K562 (cell line): Measurements from ENCODE around the gene SLC30A10. TPM values are rescaled to one million over a fixed set of nuclear protein-coding genes. Genes with fewer than 3 reads are reported as not detected.

Experiments used
- ASH1L ChIP-seq: fragments of 450-650 bp; IDR thresholded peaks from 2 replicates; pipeline ENCODE4 v1.6.1; 2018; ENCODE audit warnings: borderline replicate concordance, mild to moderate bottlenecking, low read depth; ENCODE audit not compliant: partially characterized antibody
- CBX1 ChIP-seq: sonication (generic); IDR thresholded peaks from 2 replicates; pipeline ENCODE4 v1.6.1; 2016; ENCODE audit warnings: antibody characterized with exemption, low read depth, mild to moderate bottlenecking
- CBX3 ChIP-seq, 2 experiments: IDR thresholded peaks; 1 replicate in 1 of 2; 2 replicates in 1 of 2; pipeline ENCODE4 v1.6.1; 2012; ENCODE audit warnings: inconsistent platforms in 2 of 2, low read length in 2 of 2, borderline replicate concordance in 1 of 2, control low read depth in 1 of 2
- CCNT2 ChIP-seq: IDR thresholded peaks from 2 replicates; pipeline ENCODE4 v1.6.1; 2011; ENCODE audit warnings: borderline replicate concordance, low read depth, mild to moderate bottlenecking, moderate library complexity, mixed read lengths, low read length; ENCODE audit not compliant: insufficient read length; ENCODE audit errors: extremely low read depth
- HDAC8 ChIP-seq: fragments of 450-650 bp; IDR thresholded peaks from 2 replicates; pipeline ENCODE4 v1.6.1; 2016; ENCODE audit warnings: mild to moderate bottlenecking, missing genetic modification characterization, moderate library complexity, missing compliant biosample characterization
- HLTF ChIP-seq: fragments of 450-650 bp; IDR thresholded peaks from 2 replicates; pipeline ENCODE4 v1.6.1; 2016
- HSF4 ChIP-seq: fragments of 250-450 bp; sonication (Bioruptor Pico); IDR thresholded peaks from 2 replicates; pipeline ENCODE4 v2.1.2; 2022; ENCODE audit warnings: mild to moderate bottlenecking, moderate library complexity, borderline replicate concordance
- KLF6 ChIP-seq: fragments of 250-450 bp; sonication (Bioruptor Pico); IDR thresholded peaks from 2 replicates; pipeline ENCODE4 v1.4.0; 2020; ENCODE audit warnings: mild to moderate bottlenecking, moderate library complexity, borderline replicate concordance
- PPARD ChIP-seq: fragments of 250-450 bp; sonication (Bioruptor Pico); IDR thresholded peaks from 2 replicates; pipeline ENCODE4 v1.8.0; 2022; ENCODE audit warnings: inconsistent platforms, mild to moderate bottlenecking, moderate library complexity
- TAF1 ChIP-seq: IDR thresholded peaks from 2 replicates; pipeline ENCODE4 v1.6.1; 2011; ENCODE audit warnings: mild to moderate bottlenecking, low read length, moderate library complexity; ENCODE audit not compliant: insufficient read depth, control insufficient read depth, severe bottlenecking; ENCODE audit errors: extremely low read depth
- TBP ChIP-seq: optimal IDR thresholded peaks from 2 replicates; pipeline ENCODE3; 2011; ENCODE audit warnings: low read depth, low read length, improper control_type of control experiment
- TEAD1 ChIP-seq, 2 experiments: fragments of 450-650 bp in 1 of 2; sonication (generic) in 1 of 2; formaldehyde crosslinking; IDR thresholded peaks; 2 replicates each; pipeline versions ENCODE4 v1.4.0 to v1.8.0; 2020 to 2022; ENCODE audit warnings: mild to moderate bottlenecking in 2 of 2, missing genetic modification reagents in 1 of 2
- TGIF2 ChIP-seq: sonication (generic); formaldehyde crosslinking; IDR thresholded peaks from 2 replicates; pipeline ENCODE4 v1.8.1; 2022; ENCODE audit warnings: mild to moderate bottlenecking, missing genetic modification reagents, moderate library complexity
- THRB ChIP-seq: fragments of 450-650 bp; formaldehyde crosslinking; conservative IDR thresholded peaks from 2 replicates; pipeline ENCODE4 v1.4.0; 2022; ENCODE audit warnings: mild to moderate bottlenecking, missing genetic modification characterization
- WHSC1 ChIP-seq: IDR thresholded peaks from one replicate; pipeline ENCODE4 v1.6.1; 2012; ENCODE audit warnings: low read length, control low read depth, inconsistent platforms
- YY1 ChIP-seq, 3 experiments: IDR thresholded peaks; 2 replicates each; pipeline ENCODE4 v1.6.1; 2011; ENCODE audit warnings: low read length in 2 of 3, mild to moderate bottlenecking in 2 of 3, moderate library complexity in 2 of 3, borderline replicate concordance in 1 of 3, control low read depth in 1 of 3, low read depth in 1 of 3; ENCODE audit not compliant: insufficient read depth in 3 of 3, insufficient replicate concordance in 2 of 3, control insufficient read depth in 1 of 3, insufficient read length in 1 of 3; ENCODE audit errors: extremely low read depth in 1 of 3
- ZC3H4 ChIP-seq: sonication (generic); formaldehyde crosslinking; IDR thresholded peaks from 2 replicates; pipeline ENCODE4 v1.9.0; 2021; ENCODE audit warnings: missing genetic modification reagents, borderline replicate concordance
- ZNF76 ChIP-seq: fragments of 250-450 bp; sonication (Bioruptor Pico); IDR thresholded peaks from 2 replicates; pipeline ENCODE4 v1.4.0; 2020; ENCODE audit warnings: mild to moderate bottlenecking, moderate library complexity, borderline replicate concordance
- ZSCAN32 ChIP-seq: fragments of 450-650 bp; formaldehyde crosslinking; IDR thresholded peaks from 2 replicates; pipeline ENCODE4 v1.4.0; 2020; ENCODE audit warnings: mild to moderate bottlenecking, moderate library complexity
- polyA plus RNA-seq, 8 experiments: library from polyadenylated mRNA; depleted of rRNA in 4 of 8; stranded (reverse) in 5 of 8; unstranded in 3 of 8; fragments of >200 nt; fragmentation: Nextera tagmentation in 2 of 8; fragmentation: Illumina TruSeq in 1 of 8; extraction: Ambion mirVana in 2 of 8; extraction: Trizol in 1 of 8; gene quantifications; 2 replicates each; pipeline versions ENCODE4 v1.2.1 to v1.2.3, GENCODE V29; 2011 to 2014; ENCODE audit warnings: inconsistent platforms in 1 of 8, missing spikeins in 1 of 8
- total RNA-seq, 7 experiments: library from RNA; depleted of rRNA in 6 of 7; stranded (reverse); fragments of >200 nt in 6 of 7; fragmentation: Illumina TruSeq in 2 of 7; extraction: Trizol in 2 of 7; gene quantifications; 2 replicates each; pipeline versions ENCODE4 v1.2.1 to v1.2.3, GENCODE V29; 2011 to 2021; ENCODE audit warnings: low replicate concordance in 1 of 7
- TF ChIP-seq, protein P1 (sequence below): sonication (generic); formaldehyde crosslinking; IDR thresholded peaks from 2 replicates; pipeline ENCODE4 v1.5.0; 2020; ENCODE audit warnings: missing genetic modification reagents
- TF ChIP-seq, protein P2 (sequence below): fragments of 450-650 bp; conservative IDR thresholded peaks from 2 replicates; pipeline ENCODE4 v1.6.1; 2016; ENCODE audit warnings: missing genetic modification characterization, low read depth, mild to moderate bottlenecking, control low read depth, missing compliant biosample characterization

SLC30A10 gene
- total and polyA plus RNA-seq, 9 of the 15 experiments (the other 6 are each of a cell fraction or from before 2014, with no cell fraction given): 2.6 to 11.3 (median 7.1) TPM

DNA sequence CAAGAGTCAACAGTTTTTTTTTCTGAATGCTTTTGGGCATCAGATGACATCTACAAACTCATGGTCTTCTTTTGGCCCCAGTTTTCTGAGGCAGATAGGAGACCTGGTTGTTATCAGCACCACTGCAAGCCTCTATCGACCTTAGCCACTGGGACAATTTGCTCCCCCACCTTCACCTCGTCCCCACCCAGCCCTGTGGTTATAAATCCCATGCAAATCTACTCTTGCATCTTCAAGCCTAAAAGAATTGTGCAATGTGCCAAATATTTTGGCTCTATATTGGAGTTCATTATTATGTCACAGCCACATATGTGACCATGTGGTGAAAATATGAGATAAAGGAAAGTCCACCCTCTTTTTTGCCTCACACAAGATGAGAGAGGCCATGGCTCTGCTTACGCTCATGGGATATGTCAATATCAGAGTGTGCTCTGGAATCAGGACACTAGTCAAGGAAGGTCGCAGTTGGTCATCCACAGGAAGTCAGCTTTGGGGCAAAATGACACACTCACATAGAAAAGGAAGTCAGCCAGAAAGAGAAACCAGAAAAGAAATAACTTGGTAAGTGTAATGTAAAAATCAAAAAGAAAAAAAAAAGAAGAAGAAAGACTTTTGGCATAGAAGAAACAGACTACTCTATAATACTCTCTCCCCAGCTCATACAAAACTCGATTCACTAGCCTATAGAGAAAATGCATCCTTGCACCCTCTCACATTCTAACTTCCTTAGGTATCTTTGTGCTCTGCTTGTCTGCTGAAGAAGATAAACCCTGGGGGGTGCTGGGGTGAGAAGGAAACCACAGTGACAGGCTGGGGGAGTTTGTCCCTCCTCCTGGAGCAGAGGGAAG, 21.2 kb downstream of the SLC30A10 start (continued):
- TF ChIP-seq, protein P1, sequence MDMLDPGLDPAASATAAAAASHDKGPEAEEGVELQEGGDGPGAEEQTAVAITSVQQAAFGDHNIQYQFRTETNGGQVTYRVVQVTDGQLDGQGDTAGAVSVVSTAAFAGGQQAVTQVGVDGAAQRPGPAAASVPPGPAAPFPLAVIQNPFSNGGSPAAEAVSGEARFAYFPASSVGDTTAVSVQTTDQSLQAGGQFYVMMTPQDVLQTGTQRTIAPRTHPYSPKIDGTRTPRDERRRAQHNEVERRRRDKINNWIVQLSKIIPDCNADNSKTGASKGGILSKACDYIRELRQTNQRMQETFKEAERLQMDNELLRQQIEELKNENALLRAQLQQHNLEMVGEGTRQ (CRISPR knock-in tag): no peak
- TF ChIP-seq WHSC1 (no peak), ASH1L (peak; percentile 64), YY1 (IDR thresholded peaks at IDR 0.05; ENCODE audit: borderline replicate concordance in 1 of 3, control insufficient read depth in 1 of 3, extremely low read depth in 1 of 3, insufficient read depth in 3 of 3, insufficient read length in 1 of 3, insufficient replicate concordance in 2 of 3, low read depth in 1 of 3, low read length in 2 of 3) (no peak), PPARD (CRISPR knock-in tag) (no peak), TAF1 (peak; percentile 57), ZC3H4 (CRISPR knock-in tag) (no peak), ZSCAN32 (no peak), CCNT2 (peak; percentile 97), CBX3 (IDR thresholded peaks at IDR 0.05; ENCODE audit: borderline replicate concordance in 1 of 2, low read length in 2 of 2) (peak in 1 of 2 experiments; percentile 77; a peak in 2 of 3 replicates), ZNF76 (CRISPR knock-in tag) (peak; percentile 21; the same call in 1 of the 2 replicates), TEAD1 (CRISPR knock-in tag; IDR thresholded peaks at IDR 0.05) (peak; percentile 80 to 87; a peak in 3 of 4 replicates), KLF6 (CRISPR knock-in tag) (no peak; the same call in 1 of the 2 replicates), THRB (no peak), HSF4 (CRISPR knock-in tag) (no peak), CBX1 (no peak), HDAC8 (tag) (no peak; the same call in 1 of the 2 replicates), HLTF (peak; percentile 86; the same call in 1 of the 2 replicates), TGIF2 (CRISPR knock-in tag) (no peak), TBP (no peak)
- TF ChIP-seq, protein P2, sequence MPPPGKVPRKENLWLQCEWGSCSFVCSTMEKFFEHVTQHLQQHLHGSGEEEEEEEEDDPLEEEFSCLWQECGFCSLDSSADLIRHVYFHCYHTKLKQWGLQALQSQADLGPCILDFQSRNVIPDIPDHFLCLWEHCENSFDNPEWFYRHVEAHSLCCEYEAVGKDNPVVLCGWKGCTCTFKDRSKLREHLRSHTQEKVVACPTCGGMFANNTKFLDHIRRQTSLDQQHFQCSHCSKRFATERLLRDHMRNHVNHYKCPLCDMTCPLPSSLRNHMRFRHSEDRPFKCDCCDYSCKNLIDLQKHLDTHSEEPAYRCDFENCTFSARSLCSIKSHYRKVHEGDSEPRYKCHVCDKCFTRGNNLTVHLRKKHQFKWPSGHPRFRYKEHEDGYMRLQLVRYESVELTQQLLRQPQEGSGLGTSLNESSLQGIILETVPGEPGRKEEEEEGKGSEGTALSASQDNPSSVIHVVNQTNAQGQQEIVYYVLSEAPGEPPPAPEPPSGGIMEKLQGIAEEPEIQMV (tag): no peak
